ENCODE data around the gene HIVEP3. TPM values are rescaled to one million over a fixed set of nuclear protein-coding genes. Genes with fewer than 3 reads are reported as not detected.

Gene HIVEP3
- total RNA-seq, 4 donors from 2014 or later = 4.2 to 6.5 (median 4.7) TPM

- Histone ChIP-seq H3K9me3 (no peaks in the 10 kb centered on the region), H3K4me1 (peaks cover 0 to 12% (median 3%) of the 10 kb centered on the region in 4 donors), H3K36me3 (no peaks in the 10 kb centered on the region), H3K27me3 (no peaks in the 10 kb centered on the region), H3K27ac (no peak overlapping the region), H3K4me3 (no peak overlapping the region)
- DNase-seq (ENCODE audit: low spot score in 2 of 2) = no peak
- WGBS, 2 donors = 87 to 90% methylated on average over 6 of the region's 6 CpGs
- TF ChIP-seq POLR2A (IDR thresholded peaks at IDR 0.05) (no peak), CTCF (IDR thresholded peaks at IDR 0.05) (no peak), EP300 (IDR thresholded peaks at IDR 0.05) (no peak)
Measured at GRCh38 chr1:41539418-41539805, 379.3 kb downstream of the HIVEP3 start.

- H3K4me1 ChIP-seq = peaks cover 0 to 12% (median 3%) of the 10 kb centered on the region in 4 donors
- H3K27ac ChIP-seq = no peak overlapping the region
- no peak overlapping the region for H3K4me3 ChIP-seq
- no peak for TF ChIP-seq EP300 (IDR thresholded peaks at IDR 0.05)
- TF ChIP-seq POLR2A (IDR thresholded peaks at IDR 0.05) = no peak
- no peak for TF ChIP-seq CTCF (IDR thresholded peaks at IDR 0.05)
- no peaks in the 10 kb centered on the region for H3K36me3 ChIP-seq
- no peaks in the 10 kb centered on the region for H3K27me3 ChIP-seq
- 86 to 88% methylated on average over 9 of the region's 9 CpGs for WGBS, 2 donors
- DNase-seq (ENCODE audit: low spot score in 2 of 2) = no peak
- no peaks in the 10 kb centered on the region for H3K9me3 ChIP-seq
Measured at GRCh38 chr1:41538741-41539417, 379.8 kb downstream of the HIVEP3 start.

GRCh38 chr1:41537788-41538351 is 380.9 kb downstream of the HIVEP3 start:
- DNase-seq (ENCODE audit: low spot score in 2 of 2) = no peak
- H3K4me3 ChIP-seq = no peak overlapping the region
- TF ChIP-seq EP300 (IDR thresholded peaks at IDR 0.05) = no peak
- TF ChIP-seq CTCF (IDR thresholded peaks at IDR 0.05) = no peak
- no peak for TF ChIP-seq POLR2A (IDR thresholded peaks at IDR 0.05)
- H3K36me3 ChIP-seq = no peaks in the 10 kb centered on the region
- H3K27me3 ChIP-seq = no peaks in the 10 kb centered on the region
- no peak overlapping the region for H3K27ac ChIP-seq
- 52 to 58% methylated on average over 10 of the region's 10 CpGs for WGBS, 2 donors
- H3K9me3 ChIP-seq = no peaks in the 10 kb centered on the region
- H3K4me1 ChIP-seq = peaks cover 0 to 12% (median 3%) of the 10 kb centered on the region in 4 donors

- no peak overlapping the region for H3K4me3 ChIP-seq
- no peak for DNase-seq (ENCODE audit: low spot score in 2 of 2)
- no peaks in the 10 kb centered on the region for H3K9me3 ChIP-seq
- no peaks in the 10 kb centered on the region for H3K27me3 ChIP-seq
- TF ChIP-seq EP300 (IDR thresholded peaks at IDR 0.05) (no peak), POLR2A (IDR thresholded peaks at IDR 0.05) (no peak), CTCF (IDR thresholded peaks at IDR 0.05) (no peak)
- no peak overlapping the region for H3K27ac ChIP-seq
- WGBS, 2 donors = 68 to 72% methylated on average over 6 of the region's 6 CpGs
- peaks cover 0 to 12% (median 3%) of the 10 kb centered on the region in 4 donors for H3K4me1 ChIP-seq
- H3K36me3 ChIP-seq = no peaks in the 10 kb centered on the region
Measured at GRCh38 chr1:41537251-41537650, 381.5 kb downstream of the HIVEP3 start.

- DNase-seq (ENCODE audit: low spot score in 2 of 2) = no peak
- no peak for TF ChIP-seq EP300 (IDR thresholded peaks at IDR 0.05)
- no peak for TF ChIP-seq POLR2A (IDR thresholded peaks at IDR 0.05)
- TF ChIP-seq CTCF (IDR thresholded peaks at IDR 0.05) = no peak
- Histone ChIP-seq H3K4me3 (no peak overlapping the region), H3K27ac (no peak overlapping the region), H3K9me3 (no peaks in the 10 kb centered on the region), H3K36me3 (no peaks in the 10 kb centered on the region), H3K27me3 (no peaks in the 10 kb centered on the region), H3K4me1 (peaks cover 0 to 12% (median 3%) of the 10 kb centered on the region in 4 donors)
- WGBS, 2 donors = 67% methylated on average over 4 of the region's 4 CpGs
Measured at GRCh38 chr1:41536361-41536802, 382.3 kb downstream of the HIVEP3 start.

Measured in tibial nerve (tissue), 4 donors.